ENCODE results near the gene WTIP.
"Not testable (repeated sequence)": the region's sequence is repeated elsewhere in the genome, so short reads cannot be mapped to it uniquely, and the experiment has no call there.

WTIP gene

GRCh38 chr19:34507414-34508067 lies 26.0 kb downstream of the WTIP start:
- H3K4me3 ChIP-seq (ENCODE audit: low read depth, low read length), result no peak overlapping the region
- H3K9me3 ChIP-seq (ENCODE audit: control insufficient read depth, insufficient read depth, low read length), result peaks cover 2% of the 10 kb centered on the region
- no peaks in the 10 kb centered on the region for H3K27me3 ChIP-seq (ENCODE audit: control insufficient read depth, insufficient read depth, low read length)
- H3K36me3 ChIP-seq (ENCODE audit: control insufficient read depth, insufficient read depth, low read length), result no peaks in the 10 kb centered on the region
- no peak overlapping the region for H3K9ac ChIP-seq (ENCODE audit: low read depth, low read length)
- no peaks in the 10 kb centered on the region for H3K4me1 ChIP-seq (ENCODE audit: control insufficient read depth, insufficient read depth, low read length)

GRCh38 chr19:34508540-34508939 lies 27.0 kb downstream of the WTIP start:
- Histone ChIP-seq H3K4me3 (ENCODE audit: low read depth, low read length) (no peak overlapping the region), H3K9ac (ENCODE audit: low read depth, low read length) (no peak overlapping the region), H3K4me1 (ENCODE audit: control insufficient read depth, insufficient read depth, low read length) (no peaks in the 10 kb centered on the region), H3K9me3 (ENCODE audit: control insufficient read depth, insufficient read depth, low read length) (peaks cover 2% of the 10 kb centered on the region), H3K27me3 (ENCODE audit: control insufficient read depth, insufficient read depth, low read length) (no peaks in the 10 kb centered on the region), H3K36me3 (ENCODE audit: control insufficient read depth, insufficient read depth, low read length) (no peaks in the 10 kb centered on the region)

GRCh38 chr19:34510904-34511303 lies 29.3 kb downstream of the WTIP start:
- H3K4me3 ChIP-seq (ENCODE audit: low read depth, low read length); H3K27me3 ChIP-seq (ENCODE audit: control insufficient read depth, insufficient read depth, low read length); H3K4me1 ChIP-seq (ENCODE audit: control insufficient read depth, insufficient read depth, low read length); H3K9ac ChIP-seq (ENCODE audit: low read depth, low read length); H3K9me3 ChIP-seq (ENCODE audit: control insufficient read depth, insufficient read depth, low read length); H3K36me3 ChIP-seq (ENCODE audit: control insufficient read depth, insufficient read depth, low read length): not testable (repeated sequence)

- Histone ChIP-seq H3K4me3 (ENCODE audit: low read depth, low read length) (no peak overlapping the region), H3K9me3 (ENCODE audit: control insufficient read depth, insufficient read depth, low read length) (peaks cover 2% of the 10 kb centered on the region), H3K36me3 (ENCODE audit: control insufficient read depth, insufficient read depth, low read length) (no peaks in the 10 kb centered on the region), H3K27me3 (ENCODE audit: control insufficient read depth, insufficient read depth, low read length) (no peaks in the 10 kb centered on the region), H3K9ac (ENCODE audit: low read depth, low read length) (no peak overlapping the region), H3K4me1 (ENCODE audit: control insufficient read depth, insufficient read depth, low read length) (no peaks in the 10 kb centered on the region)
Measured at GRCh38 chr19:34512254-34512822, 30.8 kb downstream of the WTIP start.

- no peak overlapping the region for H3K9ac ChIP-seq (ENCODE audit: low read depth, low read length)
- no peaks in the 10 kb centered on the region for H3K27me3 ChIP-seq (ENCODE audit: control insufficient read depth, insufficient read depth, low read length)
- H3K9me3 ChIP-seq (ENCODE audit: control insufficient read depth, insufficient read depth, low read length), result peaks cover 2% of the 10 kb centered on the region
- no peak overlapping the region for H3K4me3 ChIP-seq (ENCODE audit: low read depth, low read length)
- H3K4me1 ChIP-seq (ENCODE audit: control insufficient read depth, insufficient read depth, low read length), result no peaks in the 10 kb centered on the region
- no peaks in the 10 kb centered on the region for H3K36me3 ChIP-seq (ENCODE audit: control insufficient read depth, insufficient read depth, low read length)
Measured at GRCh38 chr19:34513767-34514166, 32.2 kb downstream of the WTIP start.

- Histone ChIP-seq H3K9ac (ENCODE audit: low read depth, low read length) (no peak overlapping the region), H3K27me3 (ENCODE audit: control insufficient read depth, insufficient read depth, low read length) (no peaks in the 10 kb centered on the region), H3K4me3 (ENCODE audit: low read depth, low read length) (no peak overlapping the region), H3K4me1 (ENCODE audit: control insufficient read depth, insufficient read depth, low read length) (no peaks in the 10 kb centered on the region), H3K9me3 (ENCODE audit: control insufficient read depth, insufficient read depth, low read length) (no peaks in the 10 kb centered on the region), H3K36me3 (ENCODE audit: control insufficient read depth, insufficient read depth, low read length) (no peaks in the 10 kb centered on the region)
Measured at GRCh38 chr19:34519602-34520001, 38.0 kb downstream of the WTIP start.

GRCh38 chr19:34523408-34523807 lies 41.9 kb downstream of the WTIP start:
- H3K4me3 ChIP-seq (ENCODE audit: low read depth, low read length), result no peak overlapping the region
- no peaks in the 10 kb centered on the region for H3K36me3 ChIP-seq (ENCODE audit: control insufficient read depth, insufficient read depth, low read length)
- no peaks in the 10 kb centered on the region for H3K27me3 ChIP-seq (ENCODE audit: control insufficient read depth, insufficient read depth, low read length)
- H3K9ac ChIP-seq (ENCODE audit: low read depth, low read length), result no peak overlapping the region
- no peaks in the 10 kb centered on the region for H3K4me1 ChIP-seq (ENCODE audit: control insufficient read depth, insufficient read depth, low read length)
- H3K9me3 ChIP-seq (ENCODE audit: control insufficient read depth, insufficient read depth, low read length), result no peaks in the 10 kb centered on the region

GRCh38 chr19:34525001-34525400 lies 43.4 kb downstream of the WTIP start:
- H3K36me3 ChIP-seq (ENCODE audit: control insufficient read depth, insufficient read depth, low read length), result no peaks in the 10 kb centered on the region
- no peaks in the 10 kb centered on the region for H3K4me1 ChIP-seq (ENCODE audit: control insufficient read depth, insufficient read depth, low read length)
- peaks cover 4% of the 10 kb centered on the region for H3K27me3 ChIP-seq (ENCODE audit: control insufficient read depth, insufficient read depth, low read length)
- H3K9ac ChIP-seq (ENCODE audit: low read depth, low read length), result no peak overlapping the region
- no peaks in the 10 kb centered on the region for H3K9me3 ChIP-seq (ENCODE audit: control insufficient read depth, insufficient read depth, low read length)
- no peak overlapping the region for H3K4me3 ChIP-seq (ENCODE audit: low read depth, low read length)

GRCh38 chr19:34534206-34534605 lies 52.6 kb downstream of the WTIP start:
- H3K9me3 ChIP-seq (ENCODE audit: control insufficient read depth, insufficient read depth, low read length), result no peaks in the 10 kb centered on the region
- no peak overlapping the region for H3K9ac ChIP-seq (ENCODE audit: low read depth, low read length)
- no peaks in the 10 kb centered on the region for H3K4me1 ChIP-seq (ENCODE audit: control insufficient read depth, insufficient read depth, low read length)
- no peak overlapping the region for H3K4me3 ChIP-seq (ENCODE audit: low read depth, low read length)
- peaks cover 5% of the 10 kb centered on the region for H3K27me3 ChIP-seq (ENCODE audit: control insufficient read depth, insufficient read depth, low read length)
- no peaks in the 10 kb centered on the region for H3K36me3 ChIP-seq (ENCODE audit: control insufficient read depth, insufficient read depth, low read length)

GRCh38 chr19:34539396-34539795 lies 57.8 kb downstream of the WTIP start:
- no peaks in the 10 kb centered on the region for H3K9me3 ChIP-seq (ENCODE audit: control insufficient read depth, insufficient read depth, low read length)
- H3K4me1 ChIP-seq (ENCODE audit: control insufficient read depth, insufficient read depth, low read length), result no peaks in the 10 kb centered on the region
- no peak overlapping the region for H3K9ac ChIP-seq (ENCODE audit: low read depth, low read length)
- H3K27me3 ChIP-seq (ENCODE audit: control insufficient read depth, insufficient read depth, low read length), result no peaks in the 10 kb centered on the region
- H3K36me3 ChIP-seq (ENCODE audit: control insufficient read depth, insufficient read depth, low read length), result no peaks in the 10 kb centered on the region
- H3K4me3 ChIP-seq (ENCODE audit: low read depth, low read length), result no peak overlapping the region

GRCh38 chr19:34540811-34541557 lies 59.4 kb downstream of the WTIP start:
- H3K4me1 ChIP-seq (ENCODE audit: control insufficient read depth, insufficient read depth, low read length), result no peaks in the 10 kb centered on the region
- no peak overlapping the region for H3K9ac ChIP-seq (ENCODE audit: low read depth, low read length)
- H3K9me3 ChIP-seq (ENCODE audit: control insufficient read depth, insufficient read depth, low read length), result no peaks in the 10 kb centered on the region
- H3K27me3 ChIP-seq (ENCODE audit: control insufficient read depth, insufficient read depth, low read length), result no peaks in the 10 kb centered on the region
- H3K4me3 ChIP-seq (ENCODE audit: low read depth, low read length), result no peak overlapping the region
- no peaks in the 10 kb centered on the region for H3K36me3 ChIP-seq (ENCODE audit: control insufficient read depth, insufficient read depth, low read length)

- H3K9ac ChIP-seq (ENCODE audit: low read depth, low read length), result no peak overlapping the region
- H3K4me3 ChIP-seq (ENCODE audit: low read depth, low read length), result no peak overlapping the region
Measured at GRCh38 chr19:34549833-34550232, 68.3 kb downstream of the WTIP start.

More at GRCh38 chr19:34549833-34550232, 68.3 kb downstream of the WTIP start:
- H3K36me3 ChIP-seq (ENCODE audit: control insufficient read depth, insufficient read depth, low read length), result no peaks in the 10 kb centered on the region
- H3K4me1 ChIP-seq (ENCODE audit: control insufficient read depth, insufficient read depth, low read length), result peaks cover 3% of the 10 kb centered on the region
- peaks cover 4% of the 10 kb centered on the region for H3K9me3 ChIP-seq (ENCODE audit: control insufficient read depth, insufficient read depth, low read length)
- H3K27me3 ChIP-seq (ENCODE audit: control insufficient read depth, insufficient read depth, low read length), result no peaks in the 10 kb centered on the region

Measured in iPS-15b (cell line).